CD14-positive monocyte (primary cell): Measurements from ENCODE around the gene GPC5. TPM values are rescaled to one million over a fixed set of nuclear protein-coding genes. Genes with fewer than 3 reads are reported as not detected.

ENCODE experiments used
- DNase-seq, 3 donors: peaks; one replicate each; pipeline ENCODE4 v3.0.0-alpha.2; 2011 to 2022
- H2AFZ ChIP-seq: 2 replicates; pipeline ENCODE4 v1.6.0; 2012; ENCODE audit warnings: mild to moderate bottlenecking, low read depth, low read length, inconsistent platforms; ENCODE audit not compliant: insufficient read depth, poor library complexity, severe bottlenecking
- H3K27ac ChIP-seq, 2 donors: 1 replicate in 1 of 2; 2 replicates in 1 of 2; pipeline ENCODE4 v1.5.1; 2012 to 2013; ENCODE audit warnings: low read length in 2 of 2, control low read depth in 1 of 2, inconsistent platforms in 1 of 2, low read depth in 1 of 2, mild to moderate bottlenecking in 1 of 2
- H3K27me3 ChIP-seq, 2 donors: one replicate each; pipeline versions ENCODE4 v1.6.0 to v1.6.1; 2011 to 2013; ENCODE audit warnings: low read length in 2 of 2; ENCODE audit not compliant: control insufficient read depth in 2 of 2, insufficient read depth in 2 of 2
- H3K36me3 ChIP-seq, 2 donors: replicated peaks in 1 of 2; 1 replicate in 1 of 2; 2 replicates in 1 of 2; pipeline versions ENCODE4 v1.5.1 to v1.6.1; 2012 to 2013; ENCODE audit warnings: low read length in 2 of 2, control low read depth in 1 of 2, inconsistent platforms in 1 of 2, mild to moderate bottlenecking in 1 of 2; ENCODE audit not compliant: insufficient read depth in 2 of 2, control insufficient read depth in 1 of 2
- H3K4me1 ChIP-seq, 2 donors: 1 replicate in 1 of 2; 2 replicates in 1 of 2; pipeline versions ENCODE4 v1.5.1 to v1.6.1; 2012 to 2013; ENCODE audit warnings: low read length in 2 of 2, control low read depth in 1 of 2, inconsistent platforms in 1 of 2, mild to moderate bottlenecking in 1 of 2, moderate library complexity in 1 of 2; ENCODE audit not compliant: insufficient read depth in 2 of 2, control insufficient read depth in 1 of 2
- H3K4me2 ChIP-seq: replicated peaks from 2 replicates; pipeline ENCODE3; 2012; ENCODE audit warnings: low read length, moderate library complexity, mild to moderate bottlenecking; ENCODE audit not compliant: poor library complexity, severe bottlenecking; ENCODE audit errors: extremely low read depth
- H3K4me3 ChIP-seq, 3 experiments: fragments of 200-600 bp in 1 of 3; sonication (generic) in 1 of 3; replicated peaks in 1 of 3; 1 replicate in 2 of 3; 2 replicates in 1 of 3; pipeline ENCODE4 v1.5.1; 2011 to 2013; ENCODE audit warnings: low read length in 3 of 3, mild to moderate bottlenecking in 3 of 3, control low read depth in 2 of 3, low read depth in 2 of 3, inconsistent platforms in 1 of 3, moderate library complexity in 1 of 3
- H3K79me2 ChIP-seq: 2 replicates; pipeline ENCODE4 v1.6.0; 2012; ENCODE audit warnings: mild to moderate bottlenecking, control low read depth, inconsistent platforms, low read length, moderate library complexity; ENCODE audit not compliant: insufficient read depth
- H3K9ac ChIP-seq: 2 replicates; pipeline ENCODE4 v1.6.0; 2017; ENCODE audit warnings: low read length, mild to moderate bottlenecking; ENCODE audit not compliant: insufficient read depth, poor library complexity, severe bottlenecking
- H3K9me3 ChIP-seq, 2 donors: replicated peaks in 1 of 2; 1 replicate in 1 of 2; 2 replicates in 1 of 2; pipeline versions ENCODE4 v1.5.1 to v1.6.1; 2012 to 2013; ENCODE audit warnings: low read length in 2 of 2, control low read depth in 1 of 2; ENCODE audit not compliant: control insufficient read depth in 1 of 2, insufficient read depth in 1 of 2
- H4K20me1 ChIP-seq: 2 replicates; pipeline ENCODE4 v1.6.0; 2012; ENCODE audit warnings: mild to moderate bottlenecking, low read length, control low read depth, moderate library complexity; ENCODE audit not compliant: insufficient read depth
- H3K27ac Mint-ChIP-seq, 7 donors: one replicate each; pipeline ENCODE4 v1.8.0; 2020; ENCODE audit warnings: mild to moderate bottlenecking in 7 of 7, mixed read lengths in 7 of 7, moderate library complexity in 6 of 7, inconsistent platforms in 2 of 7
- H3K27me3 Mint-ChIP-seq, 3 donors: one replicate each; pipeline ENCODE4 v1.8.0; 2021 to 2022; ENCODE audit warnings: low read depth in 3 of 3, mild to moderate bottlenecking in 3 of 3, mixed read lengths in 3 of 3, moderate library complexity in 3 of 3, inconsistent platforms in 1 of 3
- H3K36me3 Mint-ChIP-seq, 2 donors: one replicate each; pipeline ENCODE4 v1.8.0; 2020; ENCODE audit warnings: mixed read lengths in 2 of 2, inconsistent platforms in 1 of 2, mild to moderate bottlenecking in 1 of 2
- H3K4me1 Mint-ChIP-seq: one replicate; pipeline ENCODE4 v1.8.0; 2020; ENCODE audit warnings: mild to moderate bottlenecking, mixed read lengths
- H3K4me3 Mint-ChIP-seq, 2 donors: one replicate each; pipeline ENCODE4 v1.8.0; 2020; ENCODE audit warnings: mild to moderate bottlenecking in 2 of 2, mixed read lengths in 2 of 2, moderate library complexity in 1 of 2
- H3K9me3 Mint-ChIP-seq, 7 donors: one replicate each; pipeline ENCODE4 v1.8.0; 2020 to 2022; ENCODE audit warnings: mixed read lengths in 7 of 7, mild to moderate bottlenecking in 6 of 7, moderate library complexity in 6 of 7, inconsistent platforms in 2 of 7
- WGBS: methylation state at CpG from one replicate; pipeline ENCODE4 v1.1.5; 2013; ENCODE audit warnings: missing lambda C conversion rate; ENCODE audit not compliant: insufficient coverage; 5-methylcytosine and 5-hydroxymethylcytosine counted together
- intact Hi-C, 2 donors: fragments of 100-400 bp; cut with micrococcal nuclease; formaldehyde crosslinking; loops; one replicate each; pipeline versions ENCODE4 v1.15.0 to v1.15.1; 2023
- polyA plus RNA-seq, 3 donors: library from polyadenylated mRNA; depleted of rRNA in 1 of 3; unstranded in 2 of 3; stranded (reverse) in 1 of 3; fragments of 300-500 nt in 2 of 3; fragments of >200 nt in 1 of 3; fragmentation: Illumina TruSeq in 2 of 3; gene quantifications; 1 replicate in 2 of 3; 2 replicates in 1 of 3; pipeline ENCODE4 v1.2.3, GENCODE V29; 2012 to 2021
- TF ChIP-seq, protein P1 (sequence below): fragments of 200-600 bp; IDR thresholded peaks from one replicate; pipeline ENCODE4 v1.8.0; 2022; ENCODE audit warnings: antibody characterized with exemption, mild to moderate bottlenecking

Gene GPC5
- polyA plus RNA-seq, 3 donors, result not detected

DNA sequence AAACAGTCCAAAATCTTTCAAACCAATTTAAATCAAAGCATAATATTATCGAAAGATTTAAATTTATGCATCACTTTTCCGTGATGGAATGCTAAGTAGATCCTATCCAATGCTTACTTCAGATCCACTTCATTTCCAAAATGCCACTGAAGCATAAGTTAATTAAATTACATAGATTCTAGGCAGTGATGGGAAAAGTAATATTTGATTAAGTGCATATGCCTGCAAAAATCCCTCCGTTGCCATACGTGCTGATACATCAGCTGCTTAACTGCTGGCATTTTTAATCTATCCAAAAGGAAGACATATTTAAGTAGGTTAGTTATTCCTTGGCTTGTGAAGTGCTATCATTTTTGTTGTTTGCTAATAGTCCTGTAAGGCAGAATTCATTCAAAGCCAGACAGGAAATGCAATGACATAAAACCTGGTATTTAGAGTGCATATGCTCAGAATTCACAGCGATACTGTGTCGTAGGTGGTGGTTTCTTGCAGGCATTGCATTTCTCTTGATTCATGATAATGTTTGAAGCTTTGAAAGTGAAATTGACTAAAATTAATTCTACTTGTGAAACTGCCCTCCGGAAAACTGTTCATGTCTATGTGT, 1089.9 kb downstream of the GPC5 start:
- Histone ChIP-seq H3K9ac (no peak overlapping the region), H3K4me1 (no peaks in the 10 kb centered on the region), H4K20me1 (no peaks in the 10 kb centered on the region), H2AFZ (no peak overlapping the region), H3K27me3 (no peaks in the 10 kb centered on the region), H3K4me3 (no peak overlapping the region), H3K4me2 (no peak overlapping the region), H3K36me3 (no peaks in the 10 kb centered on the region), H3K79me2 (no peaks in the 10 kb centered on the region), H3K9me3 (peaks cover 4 to 7% of the 10 kb centered on the region in 2 donors), H3K27ac (no peak overlapping the region)
- 100% methylated on average over 2 of the region's 7 CpGs for WGBS
- H3K27me3 Mint-ChIP-seq, result no peaks in the 10 kb centered on the region
- H3K9me3 Mint-ChIP-seq, result peaks cover 2 to 7% (median 3%) of the 10 kb centered on the region in 7 donors
- H3K4me1 Mint-ChIP-seq, result no peaks in the 10 kb centered on the region
- H3K36me3 Mint-ChIP-seq, result no peaks in the 10 kb centered on the region
- TF ChIP-seq, protein P1, sequence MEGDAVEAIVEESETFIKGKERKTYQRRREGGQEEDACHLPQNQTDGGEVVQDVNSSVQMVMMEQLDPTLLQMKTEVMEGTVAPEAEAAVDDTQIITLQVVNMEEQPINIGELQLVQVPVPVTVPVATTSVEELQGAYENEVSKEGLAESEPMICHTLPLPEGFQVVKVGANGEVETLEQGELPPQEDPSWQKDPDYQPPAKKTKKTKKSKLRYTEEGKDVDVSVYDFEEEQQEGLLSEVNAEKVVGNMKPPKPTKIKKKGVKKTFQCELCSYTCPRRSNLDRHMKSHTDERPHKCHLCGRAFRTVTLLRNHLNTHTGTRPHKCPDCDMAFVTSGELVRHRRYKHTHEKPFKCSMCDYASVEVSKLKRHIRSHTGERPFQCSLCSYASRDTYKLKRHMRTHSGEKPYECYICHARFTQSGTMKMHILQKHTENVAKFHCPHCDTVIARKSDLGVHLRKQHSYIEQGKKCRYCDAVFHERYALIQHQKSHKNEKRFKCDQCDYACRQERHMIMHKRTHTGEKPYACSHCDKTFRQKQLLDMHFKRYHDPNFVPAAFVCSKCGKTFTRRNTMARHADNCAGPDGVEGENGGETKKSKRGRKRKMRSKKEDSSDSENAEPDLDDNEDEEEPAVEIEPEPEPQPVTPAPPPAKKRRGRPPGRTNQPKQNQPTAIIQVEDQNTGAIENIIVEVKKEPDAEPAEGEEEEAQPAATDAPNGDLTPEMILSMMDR, result no peak
- H3K27ac Mint-ChIP-seq, result no peak overlapping the region
- intact Hi-C loops, result no loop called here
- H3K4me3 Mint-ChIP-seq, result no peak overlapping the region
- DNase-seq, result no peak

DNA sequence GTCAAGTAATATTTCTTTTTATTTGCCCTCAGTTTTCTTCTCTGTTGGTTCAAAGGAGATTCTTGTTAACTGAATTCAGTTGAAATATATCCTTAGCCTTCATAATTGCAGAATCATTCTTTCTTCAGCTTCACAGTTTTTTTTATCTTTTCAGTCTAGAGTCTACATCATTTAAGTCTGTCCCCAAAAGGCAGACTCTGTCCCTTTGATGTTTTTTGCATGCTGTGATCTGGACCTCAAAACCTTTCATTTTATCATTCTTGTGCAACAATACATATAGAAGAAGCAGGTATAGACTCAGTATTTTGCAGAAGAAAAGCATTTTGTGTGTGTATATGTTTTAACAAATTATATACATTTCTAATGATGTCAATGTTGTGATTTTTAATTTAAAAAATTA, 1093.4 kb downstream of the GPC5 start:
- Histone ChIP-seq H2AFZ (no peak overlapping the region), H3K4me3 (no peak overlapping the region), H3K27me3 (no peaks in the 10 kb centered on the region), H3K4me2 (no peak overlapping the region), H3K27ac (no peak overlapping the region), H3K9me3 (peaks cover 0 to 4% of the 10 kb centered on the region in 2 donors), H4K20me1 (no peaks in the 10 kb centered on the region), H3K36me3 (no peaks in the 10 kb centered on the region), H3K9ac (no peak overlapping the region), H3K4me1 (no peaks in the 10 kb centered on the region), H3K79me2 (no peaks in the 10 kb centered on the region)
- Mint-ChIP-seq H3K4me1 (no peaks in the 10 kb centered on the region), H3K9me3 (peaks cover 0 to 11% (median 2%) of the 10 kb centered on the region in 7 donors), H3K27me3 (no peaks in the 10 kb centered on the region), H3K4me3 (no peak overlapping the region), H3K36me3 (no peaks in the 10 kb centered on the region), H3K27ac (no peak overlapping the region)
- intact Hi-C loops, result no loop called here
- no peak for DNase-seq
- TF ChIP-seq, protein P1, result no peak
